Body of pancreas (tissue), 4 donors: ENCODE measurements around the gene COL6A2. TPM values are rescaled to one million over a fixed set of nuclear protein-coding genes. Genes with fewer than 3 reads are reported as not detected.

Source experiments
- ATAC-seq: fragments of 150-250 bp; one replicate; pipeline ENCODE4 v1.9.1; 2016
- DNase-seq, 4 donors: peaks; one replicate each; pipeline ENCODE4 v3.0.0-alpha.2; 2019
- H3K27ac ChIP-seq, 4 donors: fragments of 200-600 bp; sonication (generic); 1 replicate in 3 of 4; 2 replicates in 1 of 4; pipeline versions ENCODE4 v1.5.1 to v1.6.1; 2016 to 2019; ENCODE audit warnings: mild to moderate bottlenecking in 1 of 4, mixed read lengths in 1 of 4, moderate library complexity in 1 of 4
- H3K27me3 ChIP-seq, 2 donors: fragments of 200-600 bp; sonication (generic); one replicate each; pipeline ENCODE4 v1.6.0; 2016; ENCODE audit warnings: mild to moderate bottlenecking in 1 of 2
- H3K36me3 ChIP-seq, 2 donors: fragments of 200-600 bp; sonication (generic); replicated peaks in 1 of 2; 2 replicates each; pipeline ENCODE4 v1.5.1; 2016; ENCODE audit warnings: low read depth in 2 of 2; ENCODE audit not compliant: insufficient read depth in 1 of 2
- H3K4me1 ChIP-seq: fragments of 200-600 bp; sonication (generic); one replicate; pipeline ENCODE4 v1.6.0; 2016
- H3K4me3 ChIP-seq, 2 donors: fragments of 200-600 bp; sonication (generic); 1 replicate in 1 of 2; 2 replicates in 1 of 2; pipeline ENCODE4 v1.5.1; 2016 to 2019
- H3K9me3 ChIP-seq, 3 donors: fragments of 200-600 bp; sonication (generic); 1 replicate in 2 of 3; 2 replicates in 1 of 3; pipeline ENCODE4 v1.5.1; 2016
- POLR2A ChIP-seq, 3 donors: fragments of 450-650 bp; IDR thresholded peaks; one replicate each; pipeline ENCODE4 v1.6.1; 2016; ENCODE audit warnings: antibody characterized with exemption in 3 of 3, mild to moderate bottlenecking in 2 of 3
- WGBS, 2 donors: methylation state at CpG; one replicate each; pipeline ENCODE4 v1.1.5; 2017; 5-methylcytosine and 5-hydroxymethylcytosine counted together
- intact Hi-C: fragments of 100-400 bp; cut with DNase I; formaldehyde crosslinking; loops from one replicate; pipeline ENCODE4 v1.15.1; 2023
- total RNA-seq, 2 donors: library from RNA; depleted of rRNA; stranded (reverse); fragments of >200 nt; gene quantifications; one replicate each; pipeline ENCODE4 v1.1.0, GENCODE V29; 2016
- TF ChIP-seq, protein P1 (sequence below), 7 experiments: fragments of 450-650 bp in 4 of 7; fragments of 200-600 bp in 3 of 7; sonication (generic) in 3 of 7; IDR thresholded peaks; one replicate each; pipeline ENCODE4 v1.5.1; 2016 to 2019; ENCODE audit warnings: antibody characterized with exemption in 7 of 7

The COL6A2 gene
- total RNA-seq, 2 donors from 2014 or later = 72.1 to 339 TPM

DNA sequence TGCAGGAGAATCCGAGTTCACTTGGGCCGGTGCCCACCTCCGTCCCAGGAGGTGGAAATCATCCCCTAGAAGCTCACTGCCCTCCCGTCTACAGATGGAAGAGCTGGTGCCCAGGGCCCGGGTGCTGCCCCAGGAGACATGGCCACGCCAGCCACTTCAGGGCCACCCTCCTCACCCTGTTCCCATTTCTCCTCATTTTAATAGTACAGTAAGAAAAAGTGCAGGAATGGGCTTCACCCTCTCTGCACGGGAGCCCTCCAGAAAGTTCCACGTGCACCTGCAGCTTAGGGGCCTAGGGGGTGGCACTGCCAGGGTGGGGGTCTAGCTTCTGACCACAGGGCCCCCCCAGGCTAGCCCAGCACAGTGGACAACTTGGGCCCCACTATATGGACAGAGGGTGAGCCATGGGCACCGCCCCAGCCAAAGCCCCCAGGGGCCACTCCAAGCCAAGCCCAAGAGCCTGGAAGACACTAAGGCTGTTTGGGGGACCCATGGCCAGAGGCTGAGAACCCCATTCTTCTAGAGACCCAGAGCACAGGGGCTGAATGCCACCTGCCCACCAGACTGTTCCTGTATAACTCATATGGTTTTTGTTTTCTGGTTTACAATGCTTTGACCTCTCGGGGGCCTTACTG, 60.9 kb downstream of the COL6A2 start:
- H3K27me3 ChIP-seq = no peaks in the 10 kb centered on the region
- TF ChIP-seq, protein P1, sequence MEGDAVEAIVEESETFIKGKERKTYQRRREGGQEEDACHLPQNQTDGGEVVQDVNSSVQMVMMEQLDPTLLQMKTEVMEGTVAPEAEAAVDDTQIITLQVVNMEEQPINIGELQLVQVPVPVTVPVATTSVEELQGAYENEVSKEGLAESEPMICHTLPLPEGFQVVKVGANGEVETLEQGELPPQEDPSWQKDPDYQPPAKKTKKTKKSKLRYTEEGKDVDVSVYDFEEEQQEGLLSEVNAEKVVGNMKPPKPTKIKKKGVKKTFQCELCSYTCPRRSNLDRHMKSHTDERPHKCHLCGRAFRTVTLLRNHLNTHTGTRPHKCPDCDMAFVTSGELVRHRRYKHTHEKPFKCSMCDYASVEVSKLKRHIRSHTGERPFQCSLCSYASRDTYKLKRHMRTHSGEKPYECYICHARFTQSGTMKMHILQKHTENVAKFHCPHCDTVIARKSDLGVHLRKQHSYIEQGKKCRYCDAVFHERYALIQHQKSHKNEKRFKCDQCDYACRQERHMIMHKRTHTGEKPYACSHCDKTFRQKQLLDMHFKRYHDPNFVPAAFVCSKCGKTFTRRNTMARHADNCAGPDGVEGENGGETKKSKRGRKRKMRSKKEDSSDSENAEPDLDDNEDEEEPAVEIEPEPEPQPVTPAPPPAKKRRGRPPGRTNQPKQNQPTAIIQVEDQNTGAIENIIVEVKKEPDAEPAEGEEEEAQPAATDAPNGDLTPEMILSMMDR (IDR thresholded peaks at IDR 0.05) = no peak
- no peak for TF ChIP-seq POLR2A (IDR thresholded peaks at IDR 0.05)
- no peak overlapping the region for H3K27ac ChIP-seq
- H3K36me3 ChIP-seq = no peaks in the 10 kb centered on the region
- H3K4me3 ChIP-seq = no peak overlapping the region
- DNase-seq (peak in 1 of 4 donors; percentile 3), ATAC-seq (no peak)
- H3K9me3 ChIP-seq = no peaks in the 10 kb centered on the region
- peaks cover 2% of the 10 kb centered on the region for H3K4me1 ChIP-seq
- 78 to 100% methylated on average over 1 to 10 of the region's 10 CpGs for WGBS, 2 donors
- intact Hi-C loops = no loop called here

DNA sequence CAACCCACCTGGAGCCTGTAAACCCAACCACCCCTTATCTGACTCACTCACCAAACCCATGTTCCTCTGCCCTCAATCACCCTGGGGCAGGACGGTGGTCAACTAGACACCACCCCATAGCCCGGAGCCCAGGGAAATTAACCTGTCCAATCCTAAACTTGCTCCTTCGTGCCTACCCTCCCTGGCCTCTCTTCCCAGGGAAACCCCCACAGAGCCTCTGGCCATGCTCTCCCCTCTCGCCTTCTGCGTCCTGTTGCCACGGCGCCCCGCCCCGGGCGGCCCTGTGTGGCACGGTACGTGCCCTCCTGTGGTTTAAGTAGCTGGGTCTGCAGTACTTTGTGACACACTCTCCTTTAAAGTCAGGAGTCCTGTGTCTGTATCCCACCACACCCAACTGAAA, 61.5 kb downstream of the COL6A2 start:
- 83 to 95% methylated on average over 11 to 12 of the region's 12 CpGs for WGBS, 2 donors
- Histone ChIP-seq H3K27ac (no peak overlapping the region), H3K4me1 (no peaks in the 10 kb centered on the region), H3K27me3 (no peaks in the 10 kb centered on the region), H3K36me3 (no peaks in the 10 kb centered on the region), H3K9me3 (no peaks in the 10 kb centered on the region), H3K4me3 (no peak overlapping the region)
- TF ChIP-seq POLR2A (IDR thresholded peaks at IDR 0.05) = no peak
- TF ChIP-seq, protein P1 (IDR thresholded peaks at IDR 0.05) = no peak
- intact Hi-C loops = no loop called here
- ATAC-seq = no peak
- peak in 1 of 4 donors; percentile 2 for DNase-seq

- intact Hi-C loops = no loop called here
- peak in 1 of 4 donors; percentile 3 for DNase-seq
- 88 to 100% methylated on average over 7 to 30 of the region's 32 CpGs for WGBS, 2 donors
Measured at GRCh38 chr21:46159841-46160656, 62.1 kb downstream of the COL6A2 start.

DNA sequence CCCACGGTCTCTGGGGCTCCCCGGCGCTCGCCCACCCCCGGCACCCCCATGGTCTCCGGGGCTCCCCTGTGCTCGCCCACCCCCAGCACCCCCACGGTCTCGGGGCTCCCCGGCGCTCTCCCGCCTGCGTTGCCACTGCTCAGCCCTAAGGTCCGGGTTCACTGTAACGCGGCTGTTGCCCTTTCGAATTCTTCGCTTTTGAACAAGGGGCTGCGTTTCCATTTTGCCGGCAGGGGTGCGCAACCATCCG, 62.7 kb downstream of the COL6A2 start:
- Histone ChIP-seq H3K4me3 (no peak overlapping the region), H3K27ac (no peak overlapping the region), H3K27me3 (no peaks in the 10 kb centered on the region), H3K4me1 (no peaks in the 10 kb centered on the region), H3K9me3 (no peaks in the 10 kb centered on the region), H3K36me3 (no peaks in the 10 kb centered on the region)
- 84 to 98% methylated on average over 16 to 22 of the region's 22 CpGs for WGBS, 2 donors
- no peak for ATAC-seq
- TF ChIP-seq POLR2A (IDR thresholded peaks at IDR 0.05) = no peak
- TF ChIP-seq, protein P1 (IDR thresholded peaks at IDR 0.05) = no peak
- intact Hi-C loops = no loop called here
- DNase-seq = no peak

More at GRCh38 chr21:46159841-46160656, 62.1 kb downstream of the COL6A2 start:
- no peak overlapping the region for H3K27ac ChIP-seq
- ATAC-seq = no peak
- H3K27me3 ChIP-seq = no peaks in the 10 kb centered on the region
- no peak overlapping the region for H3K4me3 ChIP-seq
- TF ChIP-seq, protein P1 (IDR thresholded peaks at IDR 0.05) = no peak
- TF ChIP-seq POLR2A (IDR thresholded peaks at IDR 0.05) = no peak
- H3K36me3 ChIP-seq = no peaks in the 10 kb centered on the region
- H3K4me1 ChIP-seq = no peaks in the 10 kb centered on the region
- H3K9me3 ChIP-seq = no peaks in the 10 kb centered on the region
